Lung (tissue), 12 donors: Measurements from ENCODE around the gene CLDN19. TPM values are rescaled to one million over a fixed set of nuclear protein-coding genes. Genes with fewer than 3 reads are reported as not detected.
A peak's percentile ranks its signal among the peaks of the same experiment; 100 is the strongest.

Experiments
- ATAC-seq: fragments of 200-7000 bp; cut with Tn5 transposase; one replicate; pipeline ENCODE4 v1.9.1; 2020; ENCODE audit warnings: moderate number of reproducible peaks; ENCODE audit not compliant: insufficient read depth, low FRiP score
- DNase-seq, 3 donors: peaks; one replicate each; pipeline ENCODE4 v3.0.0-alpha.2; 2013 to 2017
- H3K27ac ChIP-seq, 2 donors: one replicate each; pipeline ENCODE4 v1.5.1; 2013; ENCODE audit warnings: mild to moderate bottlenecking in 2 of 2, moderate library complexity in 2 of 2, control low read depth in 1 of 2, inconsistent platforms in 1 of 2, low read depth in 1 of 2, low read length in 1 of 2
- H3K27me3 ChIP-seq, 3 donors: one replicate each; pipeline ENCODE4 v1.5.1; 2013; ENCODE audit warnings: low read length in 2 of 3; ENCODE audit not compliant: control insufficient read depth in 3 of 3, insufficient read depth in 3 of 3
- H3K36me3 ChIP-seq, 4 donors: one replicate each; pipeline ENCODE4 v1.5.1; 2013; ENCODE audit warnings: low read length in 4 of 4, mild to moderate bottlenecking in 1 of 4, moderate library complexity in 1 of 4; ENCODE audit not compliant: control insufficient read depth in 4 of 4, insufficient read depth in 4 of 4
- H3K4me1 ChIP-seq, 5 donors: one replicate each; pipeline ENCODE4 v1.5.1; 2013; ENCODE audit warnings: low read length in 5 of 5, mild to moderate bottlenecking in 2 of 5, moderate library complexity in 1 of 5; ENCODE audit not compliant: control insufficient read depth in 5 of 5, insufficient read depth in 5 of 5
- H3K4me3 ChIP-seq: one replicate; pipeline ENCODE4 v1.5.1; 2013; ENCODE audit warnings: mild to moderate bottlenecking, control low read depth, moderate library complexity
- H3K9ac ChIP-seq, 2 donors: one replicate each; pipeline ENCODE4 v1.5.1; 2013; ENCODE audit warnings: low read length in 2 of 2, control low read depth in 1 of 2; ENCODE audit not compliant: insufficient read depth in 1 of 2
- H3K9me3 ChIP-seq, 4 donors: one replicate each; pipeline ENCODE4 v1.5.1; 2013; ENCODE audit warnings: low read length in 3 of 4, mild to moderate bottlenecking in 1 of 4, moderate library complexity in 1 of 4; ENCODE audit not compliant: control insufficient read depth in 4 of 4, insufficient read depth in 3 of 4
- CTCF ChIP-seq: IDR thresholded peaks from 2 replicates; pipeline ENCODE4 v1.5.1; 2012; ENCODE audit warnings: mild to moderate bottlenecking; ENCODE audit errors: control extremely low read depth, extremely low read depth
- WGBS, 2 donors: extraction: QIAGEN DNeasy Blood & Tissue Kit; methylation state at CpG; one replicate each; pipeline ENCODE4 v1.1.7; 2013; 5-methylcytosine and 5-hydroxymethylcytosine counted together
- polyA plus RNA-seq, 2 donors: library from polyadenylated mRNA; stranded (reverse); fragments of 200-250 nt; gene quantifications; one replicate each; pipeline ENCODE4 v1.2.1, GENCODE V29; 2013
- total RNA-seq, 2 donors: library from RNA; depleted of rRNA in 1 of 2; stranded (reverse); fragments of >200 nt in 1 of 2; gene quantifications; one replicate each; pipeline ENCODE4 v1.2.1, GENCODE V29; 2014 to 2021
- donor health status: control.
- donor health status: control.
- donor health status: Bipolar disorder and iron deficiency.
- donor health status: healthy.
- donor health status: DM: yes; HTN: yes; CAD: no.

Gene CLDN19
- total and polyA plus RNA-seq, 4 donors = 0.01 to 2.0 (median 0.04) TPM; not detected in 1

DNA sequence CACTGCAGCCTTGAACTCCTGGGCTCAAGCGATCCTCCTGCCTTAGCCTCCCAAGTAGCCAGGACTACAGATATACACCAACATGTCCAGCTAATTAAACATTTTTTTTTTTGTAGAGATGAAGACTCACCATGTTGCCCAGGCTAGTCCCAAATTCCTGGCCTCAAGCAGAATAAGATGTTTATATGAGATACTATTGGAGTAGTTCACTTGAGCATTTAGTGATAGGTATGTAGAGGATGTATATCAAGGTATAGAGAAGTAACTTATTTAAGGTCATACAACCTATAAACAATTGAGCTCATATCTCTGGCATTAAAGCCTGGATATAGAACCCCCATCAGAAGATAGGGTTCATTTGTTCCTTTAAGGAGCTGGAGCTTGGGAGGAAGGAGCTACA is 40.1 kb upstream of the CLDN19 start:
- no peak for TF ChIP-seq CTCF
- no peak for DNase-seq
- peaks cover 0 to 5% (median 0%) of the 10 kb centered on the region in 5 donors for H3K4me1 ChIP-seq
- no peak overlapping the region for H3K27ac ChIP-seq
- no peak for ATAC-seq
- H3K27me3 ChIP-seq = no peaks in the 10 kb centered on the region
- H3K9ac ChIP-seq = no peak overlapping the region
- no peak overlapping the region for H3K4me3 ChIP-seq
- peaks cover 12 to 27% (median 23%) of the 10 kb centered on the region in 4 donors for H3K36me3 ChIP-seq
- no peaks in the 10 kb centered on the region for H3K9me3 ChIP-seq
- WGBS, 2 donors = 92 to 100% methylated on average over 1 of the region's 1 CpG

DNA sequence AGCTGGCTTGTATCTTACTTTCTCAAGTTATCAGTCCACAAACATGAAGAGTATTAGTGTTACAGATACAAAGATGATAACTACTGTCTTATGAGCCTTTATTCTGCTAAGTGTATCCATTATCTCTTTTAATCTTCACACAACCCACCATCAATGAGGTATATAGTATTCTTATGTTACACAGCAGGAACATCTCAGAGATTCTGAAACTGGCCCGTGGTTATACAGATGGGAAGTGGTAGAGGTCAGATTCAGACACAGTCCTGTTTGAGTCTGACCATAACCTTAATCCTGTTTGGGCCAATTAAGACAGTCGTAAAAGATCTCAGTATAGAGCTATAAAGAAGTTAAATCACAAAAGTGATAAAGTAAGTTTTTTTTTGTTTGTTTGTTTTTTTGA is 39.7 kb upstream of the CLDN19 start:
- no peak for TF ChIP-seq CTCF
- 77 to 83% methylated on average over 2 of the region's 2 CpGs for WGBS, 2 donors
- Histone ChIP-seq H3K36me3 (peaks cover 16 to 28% (median 27%) of the 10 kb centered on the region in 4 donors), H3K9ac (no peak overlapping the region), H3K9me3 (no peaks in the 10 kb centered on the region), H3K4me1 (peaks cover 0 to under 1% (median 0%) of the 10 kb centered on the region in 5 donors), H3K27ac (no peak overlapping the region), H3K27me3 (no peaks in the 10 kb centered on the region), H3K4me3 (no peak overlapping the region)
- DNase-seq (no peak), ATAC-seq (no peak)

DNA sequence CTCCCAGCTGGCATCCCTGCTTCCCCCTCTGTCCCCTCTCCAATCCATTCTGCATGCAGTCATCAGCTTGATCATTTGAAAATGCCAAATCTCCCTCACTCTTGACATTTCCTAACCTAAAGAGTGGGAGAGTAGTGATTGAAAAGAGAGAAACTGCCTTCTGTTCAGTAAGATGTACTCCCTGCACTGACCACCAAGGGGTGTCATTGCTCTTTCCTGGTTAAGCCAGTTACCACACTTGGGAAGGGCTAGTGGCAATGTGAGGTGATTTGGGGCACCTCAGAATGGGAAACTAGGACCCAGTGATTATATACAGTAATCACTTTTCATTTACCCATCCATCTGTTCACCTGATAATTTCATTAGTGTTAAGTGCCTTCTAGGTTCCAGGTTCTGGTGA is 37.8 kb upstream of the CLDN19 start:
- H3K36me3 ChIP-seq = peaks cover 24 to 31% (median 28%) of the 10 kb centered on the region in 4 donors

More for the DNA sequence above, 37.8 kb upstream of the CLDN19 start:
- Histone ChIP-seq H3K27ac (no peak overlapping the region), H3K9me3 (no peaks in the 10 kb centered on the region), H3K4me1 (no peaks in the 10 kb centered on the region), H3K27me3 (no peaks in the 10 kb centered on the region), H3K9ac (no peak overlapping the region), H3K4me3 (no peak overlapping the region)
- ATAC-seq = no peak
- TF ChIP-seq CTCF = peak; percentile 16
- DNase-seq = peak in 2 of 3 donors; percentile 16 to 47
